Heart right ventricle (tissue), 16 donors: ENCODE results near the gene PCDH15. TPM values are rescaled to one million over a fixed set of nuclear protein-coding genes. Genes with fewer than 3 reads are reported as not detected.

Source experiments
- ATAC-seq, 8 donors: fragments of 200-7000 bp; cut with Tn5 transposase; one replicate each; pipeline ENCODE4 v1.9.1; 2020; ENCODE audit warnings: mild to moderate bottlenecking in 8 of 8, moderate library complexity in 8 of 8, moderate number of reproducible peaks in 1 of 8
- DNase-seq, 2 donors: peaks; one replicate each; pipeline ENCODE4 v3.0.0-alpha.2; 2020
- H3K27ac ChIP-seq, 10 donors: fragments of 200-600 bp; sonication (generic) in 2 of 10; one replicate each; pipeline versions ENCODE4 v1.5.0 to v1.8.0; 2020 to 2022; ENCODE audit warnings: mild to moderate bottlenecking in 3 of 10
- H3K27me3 ChIP-seq, 7 donors: fragments of 200-600 bp; one replicate each; pipeline ENCODE4 v1.8.0; 2021 to 2022; ENCODE audit warnings: mild to moderate bottlenecking in 2 of 7
- H3K36me3 ChIP-seq, 9 donors: fragments of 200-600 bp; sonication (generic) in 1 of 9; one replicate each; pipeline versions ENCODE4 v1.5.0 to v1.8.0; 2020 to 2022; ENCODE audit warnings: mild to moderate bottlenecking in 2 of 9
- H3K4me1 ChIP-seq, 9 donors: fragments of 200-600 bp; sonication (generic) in 1 of 9; one replicate each; pipeline versions ENCODE4 v1.5.0 to v1.8.0; 2020 to 2022; ENCODE audit warnings: mild to moderate bottlenecking in 4 of 9
- H3K4me3 ChIP-seq, 10 donors: fragments of 200-600 bp; sonication (generic) in 2 of 10; one replicate each; pipeline versions ENCODE4 v1.5.0 to v1.8.0; 2020 to 2022; ENCODE audit warnings: mild to moderate bottlenecking in 7 of 10, moderate library complexity in 2 of 10
- H3K9me3 ChIP-seq, 11 donors: fragments of 200-600 bp in 10 of 11; sonication (generic) in 2 of 11; one replicate each; pipeline versions ENCODE4 v1.5.0 to v1.8.0; 2013 to 2022; ENCODE audit warnings: mild to moderate bottlenecking in 2 of 11, control low read depth in 1 of 11, moderate library complexity in 1 of 11
- CTCF ChIP-seq, 9 donors: fragments of 200-600 bp; sonication (generic) in 2 of 9; IDR thresholded peaks; one replicate each; pipeline versions ENCODE4 v1.5.0 to v1.8.0; 2021 to 2022; ENCODE audit warnings: antibody characterized with exemption in 9 of 9, mild to moderate bottlenecking in 5 of 9, moderate library complexity in 1 of 9
- WGBS, 2 donors: extraction: QIAGEN DNeasy Blood & Tissue Kit; methylation state at CpG; one replicate each; pipeline ENCODE4 v1.1.7; 2013; ENCODE audit warnings: inconsistent platforms in 1 of 2; 5-methylcytosine and 5-hydroxymethylcytosine counted together
- intact Hi-C, 10 donors: fragments of 100-400 bp; cut with DNase I; formaldehyde crosslinking; loops; one replicate each; pipeline versions ENCODE4 v1.11.1 to v1.14.2; 2022
- polyA plus RNA-seq, 2 donors: library from polyadenylated mRNA; stranded (reverse); fragments of 200-250 nt; gene quantifications; one replicate each; pipeline ENCODE4 v1.2.3, GENCODE V29; 2013
- total RNA-seq, 10 donors: library from RNA; stranded (reverse); fragmentation: NEBNext Ultra II Directional in 3 of 10; extraction: Animal tissue kit (Norgen Biotek cat#: 25700) in 3 of 10; gene quantifications; one replicate each; pipeline versions ENCODE4 v1.2.1 to v1.2.4, GENCODE V29; 2021 to 2023
- donor health status: Arrhythmogenic right ventricular cardiomyopathy.
- donor health status: ischemic (EF 13 %, LVEDD 7.1; RV severe dilation, severe dysfunction).
- donor health status: healthy with polysubstance abuse.
- donor health status: DM: no; HTN: yes; CAD: no.
- donor health status: DM: no; HTN: no; CAD: no.
- donor health status: ischemic (EF 25% LVEDD 6.9; RV normal size, moderate dysfunction).
- donor health status: ischemic (EF 25% LVEDD 5.7; RV mildly dilated, moderate dysfunction).
- donor health status: healthy.
- donor health status: DM: yes; HTN: yes; CAD: no.
- donor health status: Ischemic cardiomyopathy.
- donor health status: ischemic (EF 35%, LVEDD 5.7; RV mildly dilated, moderate dysfunction).
- donor health status: nonischemic (EF 11% LVEDD 7.7; RV severe dilation, severe dysfunction).
- donor health status: DM: yes; HTN: yes; CAD: no.
- donor health status: PGD.
- donor health status: ischemic (EF 29% LVEDD 5.4; RV normal size, mild dysfunction).
- donor health status: nonischemic (EF 23%, LVEDD 6.1; RV moderate dilation, normal function).

Gene PCDH15
- total and polyA plus RNA-seq, 12 donors: 0.05 to 1.00 (median 0.34) TPM

DNA sequence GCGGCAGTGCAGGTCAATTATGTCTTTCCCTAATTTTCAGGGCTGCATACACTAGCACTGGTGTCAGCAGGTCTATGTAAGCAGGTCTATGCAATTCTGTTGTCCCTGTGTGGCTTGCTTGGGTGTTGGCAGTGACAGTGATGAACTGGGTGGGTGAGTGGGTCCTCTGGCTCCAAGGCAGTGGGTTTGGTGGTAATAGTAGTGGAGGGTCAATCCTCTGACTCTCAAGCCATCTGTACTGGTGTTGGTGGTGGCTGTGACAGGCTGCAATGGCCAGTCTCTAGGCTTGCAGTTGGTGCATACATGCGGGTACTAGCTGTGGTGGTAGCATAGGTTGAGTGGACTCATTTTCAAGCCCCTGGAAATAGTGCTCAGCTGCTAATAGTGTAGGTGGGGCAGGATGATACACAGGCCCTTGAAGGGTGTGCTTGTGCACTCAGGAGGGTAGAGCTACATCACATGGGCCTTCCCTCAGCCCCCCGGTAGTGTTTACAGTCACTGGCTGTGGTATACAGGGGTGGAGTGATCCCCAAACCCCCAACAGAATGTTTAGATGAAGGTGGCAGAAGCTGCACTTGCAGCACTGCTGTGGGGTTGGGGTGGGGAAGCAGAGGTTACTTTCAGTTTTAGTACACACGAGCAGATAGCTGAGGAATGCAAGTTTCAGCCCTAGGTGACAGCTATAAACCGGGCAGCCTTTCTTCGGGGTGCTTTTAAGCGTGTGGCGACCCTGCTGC is 331.3 kb downstream of the PCDH15 start:
- no peak overlapping the region for H3K4me3 ChIP-seq
- no peaks in the 10 kb centered on the region for H3K9me3 ChIP-seq
- no peak for ATAC-seq
- no peak overlapping the region for H3K27ac ChIP-seq
- H3K27me3 ChIP-seq: no peaks in the 10 kb centered on the region
- DNase-seq: no peak
- no peaks in the 10 kb centered on the region for H3K4me1 ChIP-seq
- intact Hi-C loops: no loop called here
- WGBS, 2 donors: 58 to 62% methylated on average over 8 of the region's 8 CpGs
- TF ChIP-seq CTCF (IDR thresholded peaks at IDR 0.05): no peak
- no peaks in the 10 kb centered on the region for H3K36me3 ChIP-seq

DNA sequence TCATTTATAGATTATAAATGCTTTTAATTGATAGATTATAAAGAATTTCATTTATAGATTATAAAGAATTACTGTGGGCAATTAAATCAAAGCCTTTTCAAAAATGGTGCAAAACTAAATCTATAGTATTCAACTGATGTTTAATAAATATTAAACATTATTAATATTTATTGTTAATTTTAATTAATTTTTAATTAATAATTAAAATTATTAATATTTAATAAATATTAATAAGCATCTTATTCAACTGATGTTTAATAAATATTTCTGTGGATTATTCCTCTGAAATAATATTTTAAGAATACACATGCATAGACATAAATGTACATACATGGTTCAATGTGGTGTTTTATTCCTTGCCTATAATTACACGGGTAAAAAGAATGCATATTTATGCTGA is 346.8 kb downstream of the PCDH15 start:
- no peak for TF ChIP-seq CTCF (IDR thresholded peaks at IDR 0.05)
- H3K4me3 ChIP-seq: no peak overlapping the region
- DNase-seq (no peak), ATAC-seq (no peak)
- no peak overlapping the region for H3K27ac ChIP-seq
- intact Hi-C loops: no loop called here
- H3K4me1 ChIP-seq: no peaks in the 10 kb centered on the region
- no peaks in the 10 kb centered on the region for H3K9me3 ChIP-seq
- no peaks in the 10 kb centered on the region for H3K27me3 ChIP-seq
- WGBS, 2 donors: 77 to 91% methylated on average over 1 of the region's 1 CpG
- no peaks in the 10 kb centered on the region for H3K36me3 ChIP-seq

DNA sequence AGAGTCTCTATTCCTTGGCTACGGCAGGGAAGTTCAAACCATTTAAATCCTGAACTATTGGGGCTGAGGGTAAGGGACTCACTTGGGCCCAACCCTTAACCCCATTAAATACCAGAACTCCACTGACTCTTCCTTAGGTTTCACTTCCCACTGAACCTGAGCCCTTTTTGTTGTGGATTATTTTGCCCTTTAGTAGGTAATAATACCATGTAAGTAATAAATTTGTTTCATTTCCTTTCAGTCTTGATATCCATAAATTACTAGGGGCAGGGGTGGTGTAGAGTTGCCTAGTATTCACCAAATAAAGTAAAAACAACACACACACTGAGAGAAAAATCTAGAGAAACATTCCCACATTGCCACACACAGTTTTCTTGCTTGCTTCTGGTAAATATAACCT is 352.0 kb downstream of the PCDH15 start:
- no peak for DNase-seq
- Histone ChIP-seq H3K27ac (no peak overlapping the region), H3K9me3 (no peaks in the 10 kb centered on the region), H3K27me3 (no peaks in the 10 kb centered on the region), H3K4me1 (no peaks in the 10 kb centered on the region), H3K4me3 (no peak overlapping the region), H3K36me3 (no peaks in the 10 kb centered on the region)
- ATAC-seq: no peak
- 84 to 100% methylated on average over 1 of the region's 1 CpG for WGBS, 2 donors
- no peak for TF ChIP-seq CTCF (IDR thresholded peaks at IDR 0.05)
- intact Hi-C loops: no loop called here

- WGBS, 2 donors: 65 to 89% methylated on average over 4 of the region's 4 CpGs
- no peak overlapping the region for H3K27ac ChIP-seq
- H3K27me3 ChIP-seq: no peaks in the 10 kb centered on the region
- no peaks in the 10 kb centered on the region for H3K4me1 ChIP-seq
- H3K9me3 ChIP-seq: no peaks in the 10 kb centered on the region
- intact Hi-C loops: no loop called here
- no peak overlapping the region for H3K4me3 ChIP-seq
- TF ChIP-seq CTCF (IDR thresholded peaks at IDR 0.05): no peak
- DNase-seq (no peak), ATAC-seq (no peak)
- no peaks in the 10 kb centered on the region for H3K36me3 ChIP-seq
Observed at GRCh38 chr10:54444170-54444569, 356.9 kb downstream of the PCDH15 start.
